ENCODE results near the gene FBXL7.

FBXL7 gene

DNA sequence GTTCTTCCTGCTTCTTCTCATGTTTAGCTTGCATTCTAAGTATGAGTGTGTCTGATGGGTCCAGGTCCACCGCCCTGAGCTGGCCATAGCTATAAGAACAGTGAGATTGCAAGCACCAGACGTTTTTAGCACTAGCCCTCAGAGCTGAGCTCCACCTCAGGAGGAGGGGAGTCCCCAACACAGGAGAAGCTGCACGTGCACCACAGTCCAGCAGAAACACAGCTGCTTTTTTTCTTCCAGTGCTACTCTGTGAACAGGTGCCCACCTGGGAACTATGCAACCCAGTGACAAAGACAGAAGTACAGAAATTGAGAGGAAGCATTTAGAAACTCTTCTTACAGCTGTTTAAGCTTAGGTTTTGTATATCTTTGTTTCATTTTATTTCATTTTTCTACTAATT is 380.2 kb downstream of the FBXL7 start:
- no peaks in the 10 kb centered on the region for H3F3A ChIP-seq (ENCODE audit: low read depth)
- H3K4me1 ChIP-seq (ENCODE audit: insufficient read depth, low read length, poor library complexity, severe bottlenecking) = no peaks in the 10 kb centered on the region
- H3K79me2 ChIP-seq (ENCODE audit: insufficient read depth, low read length) = no peaks in the 10 kb centered on the region
- no peaks in the 10 kb centered on the region for H3K27me3 ChIP-seq (ENCODE audit: insufficient read depth, low read length, poor library complexity, severe bottlenecking)
- no peaks in the 10 kb centered on the region for H3K9me2 ChIP-seq (replicated peaks; ENCODE audit: low read depth, low read length)
- H3K4me2 ChIP-seq (ENCODE audit: low read depth, low read length, poor library complexity, severe bottlenecking) = no peak overlapping the region
- H4K20me1 ChIP-seq (ENCODE audit: insufficient read depth, low read length, poor library complexity, severe bottlenecking) = no peaks in the 10 kb centered on the region
- no peak overlapping the region for H2AFZ ChIP-seq (ENCODE audit: low read length)
- no peaks in the 10 kb centered on the region for H3K9me3 ChIP-seq (ENCODE audit: insufficient read depth, low read depth, low read length)
- no peak for TF ChIP-seq EZH2phosphoT487 (IDR thresholded peaks at IDR 0.05; ENCODE audit: borderline replicate concordance)
- TF ChIP-seq, protein P1, sequence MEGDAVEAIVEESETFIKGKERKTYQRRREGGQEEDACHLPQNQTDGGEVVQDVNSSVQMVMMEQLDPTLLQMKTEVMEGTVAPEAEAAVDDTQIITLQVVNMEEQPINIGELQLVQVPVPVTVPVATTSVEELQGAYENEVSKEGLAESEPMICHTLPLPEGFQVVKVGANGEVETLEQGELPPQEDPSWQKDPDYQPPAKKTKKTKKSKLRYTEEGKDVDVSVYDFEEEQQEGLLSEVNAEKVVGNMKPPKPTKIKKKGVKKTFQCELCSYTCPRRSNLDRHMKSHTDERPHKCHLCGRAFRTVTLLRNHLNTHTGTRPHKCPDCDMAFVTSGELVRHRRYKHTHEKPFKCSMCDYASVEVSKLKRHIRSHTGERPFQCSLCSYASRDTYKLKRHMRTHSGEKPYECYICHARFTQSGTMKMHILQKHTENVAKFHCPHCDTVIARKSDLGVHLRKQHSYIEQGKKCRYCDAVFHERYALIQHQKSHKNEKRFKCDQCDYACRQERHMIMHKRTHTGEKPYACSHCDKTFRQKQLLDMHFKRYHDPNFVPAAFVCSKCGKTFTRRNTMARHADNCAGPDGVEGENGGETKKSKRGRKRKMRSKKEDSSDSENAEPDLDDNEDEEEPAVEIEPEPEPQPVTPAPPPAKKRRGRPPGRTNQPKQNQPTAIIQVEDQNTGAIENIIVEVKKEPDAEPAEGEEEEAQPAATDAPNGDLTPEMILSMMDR (conservative IDR thresholded peaks at IDR 0.05; ENCODE audit: low read length) = no peak
- H3K9ac ChIP-seq (ENCODE audit: low read depth, low read length, poor library complexity, severe bottlenecking) = no peak overlapping the region
- H3K4me3 ChIP-seq (ENCODE audit: low read length, poor library complexity, severe bottlenecking) = no peak overlapping the region
- no peaks in the 10 kb centered on the region for H3K36me3 ChIP-seq (ENCODE audit: insufficient read depth, low read length)

DNA sequence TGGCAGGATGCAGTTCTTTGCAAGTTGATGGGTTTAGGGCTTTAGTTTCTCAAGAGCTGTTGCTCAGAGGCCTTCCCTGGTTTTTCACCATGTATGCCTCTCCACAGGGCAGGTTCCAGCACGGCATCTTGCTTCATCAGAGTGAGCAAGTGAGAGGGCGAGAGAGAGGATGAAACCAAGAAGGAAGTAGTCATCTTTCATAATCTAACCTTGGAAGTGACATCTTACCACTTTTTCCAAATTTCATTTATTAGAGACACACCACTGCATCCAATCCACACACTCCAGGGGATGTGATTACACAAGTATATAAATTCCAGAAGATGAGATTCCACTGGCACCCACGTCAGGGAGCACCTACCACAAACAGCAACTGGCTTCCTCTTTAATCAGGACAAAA is 385.2 kb downstream of the FBXL7 start:
- Histone ChIP-seq H3K9me3 (ENCODE audit: insufficient read depth, low read depth, low read length) (no peaks in the 10 kb centered on the region), H3F3A (ENCODE audit: low read depth) (no peaks in the 10 kb centered on the region), H3K4me1 (ENCODE audit: insufficient read depth, low read length, poor library complexity, severe bottlenecking) (no peaks in the 10 kb centered on the region), H3K79me2 (ENCODE audit: insufficient read depth, low read length) (no peaks in the 10 kb centered on the region), H3K9me2 (replicated peaks; ENCODE audit: low read depth, low read length) (no peaks in the 10 kb centered on the region), H2AFZ (ENCODE audit: low read length) (no peak overlapping the region), H3K4me3 (ENCODE audit: low read length, poor library complexity, severe bottlenecking) (no peak overlapping the region), H3K36me3 (ENCODE audit: insufficient read depth, low read length) (no peaks in the 10 kb centered on the region), H3K27me3 (ENCODE audit: insufficient read depth, low read length, poor library complexity, severe bottlenecking) (no peaks in the 10 kb centered on the region), H3K9ac (ENCODE audit: low read depth, low read length, poor library complexity, severe bottlenecking) (no peak overlapping the region), H3K4me2 (ENCODE audit: low read depth, low read length, poor library complexity, severe bottlenecking) (no peak overlapping the region), H4K20me1 (ENCODE audit: insufficient read depth, low read length, poor library complexity, severe bottlenecking) (no peaks in the 10 kb centered on the region)
- no peak for TF ChIP-seq EZH2phosphoT487 (IDR thresholded peaks at IDR 0.05; ENCODE audit: borderline replicate concordance)
- TF ChIP-seq, protein P1 (conservative IDR thresholded peaks at IDR 0.05; ENCODE audit: low read length) = no peak

DNA sequence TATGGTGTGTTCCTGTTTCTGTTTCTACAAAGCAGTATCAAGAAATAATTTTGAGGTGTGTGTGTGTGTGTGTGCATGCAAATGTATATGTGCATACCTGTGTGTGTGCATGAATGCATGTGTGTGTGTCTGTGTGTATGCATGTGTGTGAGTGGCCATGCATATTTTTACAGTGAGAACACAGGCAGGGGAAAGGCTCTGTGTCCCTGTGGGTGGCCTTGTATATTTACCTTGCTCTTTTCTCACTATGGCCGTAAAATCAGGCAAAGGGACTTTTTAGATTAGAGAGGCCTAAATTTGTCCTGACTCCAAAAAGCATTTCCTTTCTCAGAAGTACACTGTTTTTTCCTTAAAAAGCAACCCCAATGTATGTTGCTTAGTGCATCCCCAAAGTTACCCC is 386.2 kb downstream of the FBXL7 start:
- H3K9ac ChIP-seq (ENCODE audit: low read depth, low read length, poor library complexity, severe bottlenecking) = no peak overlapping the region
- TF ChIP-seq EZH2phosphoT487 (IDR thresholded peaks at IDR 0.05; ENCODE audit: borderline replicate concordance) = no peak
- TF ChIP-seq, protein P1 (conservative IDR thresholded peaks at IDR 0.05; ENCODE audit: low read length) = no peak
- no peak overlapping the region for H2AFZ ChIP-seq (ENCODE audit: low read length)
- H3K27me3 ChIP-seq (ENCODE audit: insufficient read depth, low read length, poor library complexity, severe bottlenecking) = no peaks in the 10 kb centered on the region
- H4K20me1 ChIP-seq (ENCODE audit: insufficient read depth, low read length, poor library complexity, severe bottlenecking) = no peaks in the 10 kb centered on the region
- no peak overlapping the region for H3K4me2 ChIP-seq (ENCODE audit: low read depth, low read length, poor library complexity, severe bottlenecking)
- no peak overlapping the region for H3K4me3 ChIP-seq (ENCODE audit: low read length, poor library complexity, severe bottlenecking)
- H3F3A ChIP-seq (ENCODE audit: low read depth) = no peaks in the 10 kb centered on the region
- H3K9me2 ChIP-seq (replicated peaks; ENCODE audit: low read depth, low read length) = no peaks in the 10 kb centered on the region
- H3K79me2 ChIP-seq (ENCODE audit: insufficient read depth, low read length) = no peaks in the 10 kb centered on the region
- no peaks in the 10 kb centered on the region for H3K9me3 ChIP-seq (ENCODE audit: insufficient read depth, low read depth, low read length)
- no peaks in the 10 kb centered on the region for H3K4me1 ChIP-seq (ENCODE audit: insufficient read depth, low read length, poor library complexity, severe bottlenecking)
- H3K36me3 ChIP-seq (ENCODE audit: insufficient read depth, low read length) = no peaks in the 10 kb centered on the region
